Measurements from ENCODE around the gene DFFA.
"Not testable (repeated sequence)": the region's sequence is repeated elsewhere in the genome, so short reads cannot be mapped to it uniquely, and the experiment has no call there.

The DFFA gene

DNA sequence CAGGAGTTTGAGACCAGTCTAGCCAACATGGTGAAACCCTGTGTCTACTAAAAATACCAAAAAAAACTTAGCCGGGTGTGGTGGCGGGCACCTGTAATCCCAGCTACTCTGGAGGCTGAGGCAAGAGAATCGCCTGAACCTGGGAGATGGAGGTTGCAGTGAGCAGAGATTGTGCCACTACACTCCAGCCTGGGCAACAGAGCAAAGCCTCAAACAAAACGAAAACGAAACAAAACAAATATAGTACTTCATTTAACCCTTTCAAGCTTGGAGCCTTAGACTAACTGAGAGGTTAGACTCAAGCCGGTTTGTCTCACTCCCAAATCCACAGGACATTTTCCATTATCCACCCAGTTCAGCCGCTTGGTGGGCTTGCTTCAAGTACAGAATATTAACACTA lies 14.9 kb downstream of the DFFA start:
- H3K9me3 Mint-ChIP-seq, result not testable (repeated sequence)

DNA sequence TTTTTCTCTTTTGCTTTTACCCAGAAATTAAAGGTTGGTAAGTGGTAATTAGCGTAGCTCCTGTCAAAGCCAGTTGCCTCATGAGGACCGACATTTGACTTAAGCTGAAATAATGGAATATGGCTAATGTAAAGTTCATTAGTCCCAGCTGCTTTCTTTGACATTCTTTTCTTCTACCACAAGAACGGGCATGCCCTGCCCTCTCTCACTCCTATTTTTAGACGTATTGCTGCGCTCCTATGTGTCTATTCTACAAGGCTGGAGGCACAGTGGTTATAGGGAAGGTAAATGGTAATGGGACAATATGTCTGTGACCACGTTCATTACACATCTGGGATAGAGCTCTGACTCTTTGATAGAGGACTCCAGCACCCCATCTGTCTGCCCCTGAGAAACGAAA lies 15.7 kb downstream of the DFFA start:
- Mint-ChIP-seq H3K36me3 (ENCODE audit: low read depth) (peaks cover 38% of the 10 kb centered on the region), H3K4me1 (ENCODE audit: low read depth) (peaks cover 3% of the 10 kb centered on the region), H3K9me3 (no peaks in the 10 kb centered on the region), H3K27ac (no peak overlapping the region), H3K27me3 (no peaks in the 10 kb centered on the region), H3K4me3 (no peak overlapping the region)

More for the DNA sequence above, 14.9 kb downstream of the DFFA start:
- H3K36me3 Mint-ChIP-seq (ENCODE audit: low read depth), result peaks cover 44% of the 10 kb centered on the region
- H3K27me3 Mint-ChIP-seq; H3K4me1 Mint-ChIP-seq (ENCODE audit: low read depth); H3K4me3 Mint-ChIP-seq; H3K27ac Mint-ChIP-seq: not testable (repeated sequence)

- H3K27ac Mint-ChIP-seq, result peak overlapping the region; percentile 31
- peaks cover 32% of the 10 kb centered on the region for H3K36me3 Mint-ChIP-seq (ENCODE audit: low read depth)
- peaks cover 3% of the 10 kb centered on the region for H3K4me1 Mint-ChIP-seq (ENCODE audit: low read depth)
- no peaks in the 10 kb centered on the region for H3K27me3 Mint-ChIP-seq
- H3K4me3 Mint-ChIP-seq, result no peak overlapping the region
- no peaks in the 10 kb centered on the region for H3K9me3 Mint-ChIP-seq
Measured at GRCh38 chr1:10456048-10456447, 16.3 kb downstream of the DFFA start.

- Mint-ChIP-seq H3K27ac (no peak overlapping the region), H3K4me1 (ENCODE audit: low read depth) (no peaks in the 10 kb centered on the region), H3K9me3 (no peaks in the 10 kb centered on the region), H3K4me3 (no peak overlapping the region), H3K27me3 (no peaks in the 10 kb centered on the region), H3K36me3 (ENCODE audit: low read depth) (peaks cover 17% of the 10 kb centered on the region)
Measured at GRCh38 chr1:10451287-10451686, 21.0 kb downstream of the DFFA start.

DNA sequence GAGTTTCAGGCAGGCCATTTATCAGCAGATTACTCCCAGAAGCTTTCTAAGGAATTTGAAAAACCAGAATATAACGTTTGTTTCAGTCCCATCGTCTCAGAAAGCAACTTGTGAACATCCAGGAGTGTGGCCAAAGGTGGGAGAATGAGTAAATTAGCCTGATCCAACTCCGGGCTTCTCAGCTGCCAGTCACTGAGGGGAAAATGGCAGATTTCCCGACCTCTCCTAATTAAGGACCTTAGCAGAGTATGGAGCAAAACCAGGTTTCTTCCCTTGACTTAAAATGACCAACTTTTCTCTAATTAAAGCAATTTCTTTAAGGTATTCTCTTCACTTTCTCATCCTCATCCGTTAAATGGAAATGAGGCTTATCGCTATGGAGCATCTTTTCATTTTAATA lies 21.5 kb downstream of the DFFA start:
- no peaks in the 10 kb centered on the region for H3K27me3 Mint-ChIP-seq
- H3K36me3 Mint-ChIP-seq (ENCODE audit: low read depth), result peaks cover 13% of the 10 kb centered on the region
- no peak overlapping the region for H3K27ac Mint-ChIP-seq
- H3K4me1 Mint-ChIP-seq (ENCODE audit: low read depth), result no peaks in the 10 kb centered on the region
- H3K4me3 Mint-ChIP-seq, result no peak overlapping the region
- H3K9me3 Mint-ChIP-seq, result no peaks in the 10 kb centered on the region

GRCh38 chr1:10450156-10450814 lies 22.0 kb downstream of the DFFA start:
- Mint-ChIP-seq H3K36me3 (ENCODE audit: low read depth) (peaks cover 12% of the 10 kb centered on the region), H3K4me1 (ENCODE audit: low read depth) (no peaks in the 10 kb centered on the region), H3K9me3 (no peaks in the 10 kb centered on the region), H3K27ac (no peak overlapping the region), H3K27me3 (no peaks in the 10 kb centered on the region), H3K4me3 (no peak overlapping the region)

GRCh38 chr1:10449751-10450150 lies 22.6 kb downstream of the DFFA start, which contains the start of gene CORT:
Gene CORT, plus strand, starts transcription at chr1:10450031. Its CDS starts 193 bp downstream, at chr1:10450224.
- H3K27me3 Mint-ChIP-seq, result no peaks in the 10 kb centered on the region
- no peak within 1 kb of the TSS for H3K27ac Mint-ChIP-seq

GRCh38 chr1:10446790-10447422 lies 25.4 kb downstream of the DFFA start:
- Mint-ChIP-seq H3K4me3 (no peak overlapping the region), H3K4me1 (ENCODE audit: low read depth) (no peaks in the 10 kb centered on the region), H3K9me3 (no peaks in the 10 kb centered on the region), H3K36me3 (ENCODE audit: low read depth) (peaks cover 5% of the 10 kb centered on the region), H3K27me3 (no peaks in the 10 kb centered on the region), H3K27ac (no peak overlapping the region)

More at GRCh38 chr1:10449751-10450150, 22.6 kb downstream of the DFFA start, which contains the start of gene CORT:
- Mint-ChIP-seq H3K36me3 (ENCODE audit: low read depth) (peaks cover 11% of the 10 kb centered on the region), H3K4me3 (no peak within 1 kb of the TSS), H3K9me3 (no peaks in the 10 kb centered on the region), H3K4me1 (ENCODE audit: low read depth) (no peaks in the 10 kb centered on the region)

DNA sequence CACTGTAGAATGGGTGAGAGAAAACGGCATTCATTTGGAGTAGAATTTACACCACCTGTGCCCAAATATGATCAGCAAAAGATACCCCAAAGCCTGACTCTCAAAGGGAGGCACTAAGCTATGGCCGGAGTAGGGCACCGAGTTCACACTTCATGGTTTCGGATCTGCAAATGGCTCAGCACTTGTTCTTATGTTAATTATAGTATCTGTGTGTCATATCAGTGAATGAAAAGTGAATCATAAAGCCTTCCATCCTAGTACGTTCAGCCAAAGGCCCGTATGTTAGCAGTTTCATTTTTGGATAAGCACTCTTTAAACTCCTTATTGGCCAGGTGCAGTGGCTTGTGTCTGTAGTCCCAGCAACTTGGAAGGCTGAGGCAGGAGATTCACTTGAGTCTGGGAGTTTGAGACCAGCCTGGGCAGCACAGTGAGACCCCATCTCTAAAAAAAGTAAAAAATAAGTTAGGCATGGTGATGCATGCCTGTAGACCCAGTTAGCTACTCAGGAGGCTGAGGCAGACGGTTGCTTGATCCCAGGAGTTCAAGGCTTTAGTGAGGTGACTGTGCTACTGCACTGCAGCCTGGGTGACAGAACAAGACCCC lies 27.4 kb downstream of the DFFA start:
- Mint-ChIP-seq H3K36me3 (ENCODE audit: low read depth) (peaks cover 10% of the 10 kb centered on the region), H3K27me3 (no peaks in the 10 kb centered on the region), H3K27ac (no peak overlapping the region), H3K9me3 (no peaks in the 10 kb centered on the region), H3K4me3 (no peak overlapping the region), H3K4me1 (ENCODE audit: low read depth) (no peaks in the 10 kb centered on the region)

DNA sequence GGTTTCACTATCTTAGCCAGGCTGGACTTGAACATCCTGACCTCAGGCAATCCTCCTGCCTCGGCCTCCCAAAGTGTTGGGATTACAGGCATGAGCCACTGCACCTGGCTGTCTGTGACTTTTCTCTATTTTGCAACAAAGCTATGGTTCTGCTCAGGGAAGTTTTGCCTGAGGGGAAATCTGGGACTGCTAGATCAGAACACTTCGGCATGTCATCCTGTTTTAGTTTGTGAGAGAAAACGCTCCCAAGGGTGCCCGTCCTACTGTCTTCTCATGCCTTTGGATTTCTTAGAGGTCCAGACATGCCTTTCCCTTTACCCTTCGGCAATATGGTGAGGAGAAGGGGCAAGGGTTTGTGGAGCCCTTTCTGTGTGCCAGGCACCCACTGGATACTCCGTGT lies 28.1 kb downstream of the DFFA start:
- no peak overlapping the region for H3K4me3 Mint-ChIP-seq
- H3K36me3 Mint-ChIP-seq (ENCODE audit: low read depth), result peaks cover 10% of the 10 kb centered on the region
- H3K27ac Mint-ChIP-seq, result no peak overlapping the region
- H3K4me1 Mint-ChIP-seq (ENCODE audit: low read depth), result no peaks in the 10 kb centered on the region
- H3K9me3 Mint-ChIP-seq, result no peaks in the 10 kb centered on the region
- no peaks in the 10 kb centered on the region for H3K27me3 Mint-ChIP-seq

DNA sequence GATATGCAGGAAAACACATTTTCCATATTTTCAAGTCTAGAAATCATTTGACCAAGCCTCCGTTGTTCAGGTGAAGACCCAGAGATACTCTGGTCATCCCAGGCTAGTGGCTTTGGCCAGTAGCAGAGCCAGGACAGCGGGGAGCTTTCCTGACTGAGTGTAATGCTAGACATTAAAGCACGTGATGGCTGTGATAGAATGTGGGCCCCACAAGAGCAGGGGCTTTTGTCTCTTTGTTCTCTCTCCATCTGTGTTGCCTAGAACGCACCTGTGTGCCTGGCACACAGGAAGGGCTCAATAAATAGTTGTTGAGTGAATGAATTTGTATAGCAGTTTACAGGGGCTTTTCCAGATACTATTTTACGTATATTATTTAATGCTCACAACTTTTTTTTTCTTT lies 31.5 kb downstream of the DFFA start:
- Mint-ChIP-seq H3K9me3 (no peaks in the 10 kb centered on the region), H3K27me3 (no peaks in the 10 kb centered on the region), H3K4me3 (no peak overlapping the region)

DNA sequence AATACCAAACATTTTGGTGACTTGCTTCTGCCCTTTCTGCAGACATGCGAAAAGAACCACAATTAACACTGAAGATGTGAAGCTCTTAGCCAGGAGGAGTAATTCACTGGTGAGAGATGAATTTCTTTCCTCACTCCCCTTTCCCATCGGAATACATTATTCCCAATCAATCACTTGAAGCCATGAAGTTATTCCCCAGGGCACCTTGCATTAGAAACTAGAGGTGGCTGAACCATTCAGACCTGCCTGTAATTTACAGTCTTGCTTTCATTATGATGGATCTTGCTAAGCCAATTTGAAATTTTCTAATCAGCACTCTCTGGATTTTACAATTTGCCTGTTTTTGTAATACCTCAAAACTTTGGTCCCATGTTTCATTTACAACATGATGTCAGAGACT lies 32.0 kb downstream of the DFFA start:
- no peaks in the 10 kb centered on the region for H3K27me3 Mint-ChIP-seq
- H3K9me3 Mint-ChIP-seq, result no peaks in the 10 kb centered on the region
- H3K27ac Mint-ChIP-seq, result no peak overlapping the region
- H3K36me3 Mint-ChIP-seq (ENCODE audit: low read depth), result peaks cover 6% of the 10 kb centered on the region
- no peak overlapping the region for H3K4me3 Mint-ChIP-seq
- no peaks in the 10 kb centered on the region for H3K4me1 Mint-ChIP-seq (ENCODE audit: low read depth)

More for the DNA sequence above, 31.5 kb downstream of the DFFA start:
- H3K4me1 Mint-ChIP-seq (ENCODE audit: low read depth), result no peaks in the 10 kb centered on the region
- H3K27ac Mint-ChIP-seq, result no peak overlapping the region
- peaks cover 6% of the 10 kb centered on the region for H3K36me3 Mint-ChIP-seq (ENCODE audit: low read depth)

GRCh38 chr1:10438677-10439163 lies 33.6 kb downstream of the DFFA start:
- Mint-ChIP-seq H3K27me3 (no peaks in the 10 kb centered on the region), H3K27ac (peak overlapping the region; percentile 14), H3K36me3 (ENCODE audit: low read depth) (peaks cover 6% of the 10 kb centered on the region), H3K9me3 (no peaks in the 10 kb centered on the region), H3K4me1 (ENCODE audit: low read depth) (no peaks in the 10 kb centered on the region), H3K4me3 (no peak overlapping the region)

DNA sequence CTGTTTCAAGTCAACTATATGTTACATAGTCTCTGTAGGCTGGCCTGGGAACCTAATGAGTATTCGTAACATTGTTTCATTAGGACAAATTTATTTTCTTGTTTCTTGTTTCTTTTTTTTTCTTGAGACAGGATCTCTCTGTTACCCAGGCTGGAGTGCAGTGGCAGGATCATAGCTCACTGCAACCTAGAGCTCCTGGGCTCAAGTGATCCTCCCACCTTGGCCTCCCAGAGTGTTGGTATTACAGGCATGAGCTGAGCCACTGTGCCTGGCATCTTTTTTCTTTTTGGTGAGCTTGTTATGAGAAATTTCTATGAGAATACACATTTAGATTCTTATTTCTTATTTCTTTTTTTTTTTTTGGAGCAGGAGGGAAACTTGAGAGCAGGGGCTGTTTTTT lies 35.3 kb downstream of the DFFA start:
- Mint-ChIP-seq H3K9me3 (no peaks in the 10 kb centered on the region), H3K36me3 (ENCODE audit: low read depth) (peaks cover 8% of the 10 kb centered on the region), H3K27ac (no peak overlapping the region), H3K4me3 (no peak overlapping the region), H3K27me3 (no peaks in the 10 kb centered on the region), H3K4me1 (ENCODE audit: low read depth) (peaks cover under 1% of the 10 kb centered on the region)

- Mint-ChIP-seq H3K36me3 (ENCODE audit: low read depth) (peaks cover 7% of the 10 kb centered on the region), H3K27me3 (no peaks in the 10 kb centered on the region), H3K4me1 (ENCODE audit: low read depth) (peaks cover 18% of the 10 kb centered on the region), H3K4me3 (no peak overlapping the region), H3K9me3 (no peaks in the 10 kb centered on the region), H3K27ac (no peak overlapping the region)
Measured at GRCh38 chr1:10434590-10434989, 37.7 kb downstream of the DFFA start.
